ENCODE data around the gene PAM16. TPM values are rescaled to one million over a fixed set of nuclear protein-coding genes. Genes with fewer than 3 reads are reported as not detected.

PAM16 gene
- total RNA-seq, 4 donors from 2014 or later = 26.5 to 40.5 (median 29.2) TPM

DNA sequence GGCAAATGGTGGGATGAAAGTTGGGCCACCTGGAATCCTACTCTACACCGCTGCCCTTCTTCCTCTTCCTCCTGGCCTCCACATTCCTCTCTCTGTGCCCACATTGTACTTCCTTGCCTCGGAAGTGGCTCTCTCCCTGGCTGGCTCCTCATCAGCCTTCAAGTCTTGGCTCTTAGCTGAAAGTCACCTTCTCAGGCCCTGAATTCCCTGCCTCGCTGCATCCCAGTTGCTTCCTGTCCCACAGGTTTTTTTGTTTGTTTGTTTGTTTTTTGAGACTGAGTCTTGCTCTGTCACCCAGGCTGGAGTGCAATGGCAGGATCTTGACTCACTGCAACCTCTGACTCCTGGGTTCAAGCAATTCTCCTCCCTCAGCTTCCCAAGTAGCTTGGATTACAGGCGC lies 2.6 kb upstream of the PAM16 start:
- no peak for DNase-seq
- H3K27me3 ChIP-seq = no peaks in the 10 kb centered on the region
- intact Hi-C loops (cut with DNase I; ENCODE audit: low total_unique reads) = loop anchor here (10.0 kb wide), 1 partner anchor 741 kb away; the partner anchor contains the start of gene EEF2KMT
- no peak for TF ChIP-seq POLR2A (IDR thresholded peaks at IDR 0.05)
- TF ChIP-seq, protein P1, sequence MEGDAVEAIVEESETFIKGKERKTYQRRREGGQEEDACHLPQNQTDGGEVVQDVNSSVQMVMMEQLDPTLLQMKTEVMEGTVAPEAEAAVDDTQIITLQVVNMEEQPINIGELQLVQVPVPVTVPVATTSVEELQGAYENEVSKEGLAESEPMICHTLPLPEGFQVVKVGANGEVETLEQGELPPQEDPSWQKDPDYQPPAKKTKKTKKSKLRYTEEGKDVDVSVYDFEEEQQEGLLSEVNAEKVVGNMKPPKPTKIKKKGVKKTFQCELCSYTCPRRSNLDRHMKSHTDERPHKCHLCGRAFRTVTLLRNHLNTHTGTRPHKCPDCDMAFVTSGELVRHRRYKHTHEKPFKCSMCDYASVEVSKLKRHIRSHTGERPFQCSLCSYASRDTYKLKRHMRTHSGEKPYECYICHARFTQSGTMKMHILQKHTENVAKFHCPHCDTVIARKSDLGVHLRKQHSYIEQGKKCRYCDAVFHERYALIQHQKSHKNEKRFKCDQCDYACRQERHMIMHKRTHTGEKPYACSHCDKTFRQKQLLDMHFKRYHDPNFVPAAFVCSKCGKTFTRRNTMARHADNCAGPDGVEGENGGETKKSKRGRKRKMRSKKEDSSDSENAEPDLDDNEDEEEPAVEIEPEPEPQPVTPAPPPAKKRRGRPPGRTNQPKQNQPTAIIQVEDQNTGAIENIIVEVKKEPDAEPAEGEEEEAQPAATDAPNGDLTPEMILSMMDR (IDR thresholded peaks at IDR 0.05) = no peak
- TF ChIP-seq EP300 (IDR thresholded peaks at IDR 0.05; ENCODE audit: low read depth) = no peak
- no peak for TF ChIP-seq POLR2AphosphoS5 (IDR thresholded peaks at IDR 0.05)
- in situ Hi-C loops (cut with MboI; ENCODE audit: low pct_ligation_motif_present in 1 of 4, low pct_unique_long_range_greater_than_20kb in 1 of 4, low sequenced_read_pairs in 3 of 4) = loop anchor here in 2 of 4 donors (10.0 kb wide), 2 partner anchors 51 to 61 kb away; partner anchors contain the start of gene CORO7 (in 1 of the 2)
- H3K9me3 ChIP-seq = no peaks in the 10 kb centered on the region
- H3K4me3 ChIP-seq = no peak overlapping the region
- H3K36me3 ChIP-seq = no peaks in the 10 kb centered on the region
- H3K27ac ChIP-seq = no peak overlapping the region
- peaks cover 0 to 17% (median 15%) of the 10 kb centered on the region in 4 donors for H3K4me1 ChIP-seq
- WGBS, 2 donors (ENCODE audit: low coverage in 1 of 2) = 94 to 95% methylated on average over 3 to 4 of the region's 4 CpGs

GRCh38 chr16:4352843-4353242 lies 1.7 kb upstream of the PAM16 start:
- Histone ChIP-seq H3K36me3 (no peaks in the 10 kb centered on the region), H3K4me3 (no peak overlapping the region), H3K27me3 (no peaks in the 10 kb centered on the region), H3K4me1 (peaks cover 0 to 17% (median 15%) of the 10 kb centered on the region in 4 donors), H3K27ac (no peak overlapping the region), H3K9me3 (no peaks in the 10 kb centered on the region)
- TF ChIP-seq EP300 (IDR thresholded peaks at IDR 0.05; ENCODE audit: low read depth) = no peak
- TF ChIP-seq, protein P1 (IDR thresholded peaks at IDR 0.05) = no peak
- in situ Hi-C loops (cut with MboI; ENCODE audit: low pct_ligation_motif_present in 1 of 4, low pct_unique_long_range_greater_than_20kb in 1 of 4, low sequenced_read_pairs in 3 of 4) = loop anchor here in 2 of 4 donors (10.0 kb wide), 2 partner anchors 52 to 62 kb away; partner anchors contain the start of gene CORO7 (in 1 of the 2)
- intact Hi-C loops (cut with DNase I; ENCODE audit: low total_unique reads) = loop anchor here (10.0 kb wide), 1 partner anchor 742 kb away; the partner anchor contains the start of gene EEF2KMT
- 80 to 89% methylated on average over 1 to 5 of the region's 5 CpGs for WGBS, 2 donors (ENCODE audit: low coverage in 1 of 2)
- DNase-seq = no peak

DNA sequence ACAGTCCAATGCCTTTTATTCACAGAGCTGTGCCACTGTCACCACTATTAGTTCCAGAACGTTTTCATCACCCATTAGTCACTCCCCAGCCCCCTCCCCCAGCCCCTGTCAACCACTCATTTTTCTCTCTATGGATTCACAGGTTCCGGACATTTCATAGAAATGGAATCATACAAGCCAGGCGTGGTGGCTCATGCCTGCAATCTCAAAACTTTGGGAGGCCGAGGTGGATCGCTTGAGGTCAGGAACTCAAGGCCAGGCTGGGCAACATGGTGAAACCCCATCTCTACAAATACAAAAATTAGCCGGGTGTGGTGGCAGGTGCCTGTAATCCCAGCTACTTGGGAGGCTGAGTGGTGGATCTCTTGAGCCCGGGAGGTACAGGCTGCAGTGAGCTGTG lies 759 bp upstream of the PAM16 start:
- Histone ChIP-seq H3K9me3 (no peaks in the 10 kb centered on the region), H3K4me3 (no peak overlapping the region), H3K27ac (peak overlapping the region in 2 of 4 donors; percentile 93), H3K27me3 (no peaks in the 10 kb centered on the region), H3K36me3 (no peaks in the 10 kb centered on the region), H3K4me1 (peaks cover 0 to 17% (median 15%) of the 10 kb centered on the region in 4 donors)
- intact Hi-C loops (cut with DNase I; ENCODE audit: low total_unique reads) (loop anchor here (10.0 kb wide), 1 partner anchor 743 kb away; the partner anchor contains the start of gene EEF2KMT), in situ Hi-C loops (cut with MboI; ENCODE audit: low pct_ligation_motif_present in 1 of 4, low pct_unique_long_range_greater_than_20kb in 1 of 4, low sequenced_read_pairs in 3 of 4) (loop anchor here in 2 of 4 donors (10.0 kb wide), 2 partner anchors 53 to 63 kb away; partner anchors contain the start of gene CORO7 (in 1 of the 2))
- no peak for DNase-seq
- TF ChIP-seq EP300 (IDR thresholded peaks at IDR 0.05; ENCODE audit: low read depth) (no peak), POLR2AphosphoS5 (IDR thresholded peaks at IDR 0.05) (no peak), POLR2A (IDR thresholded peaks at IDR 0.05) (no peak)
- TF ChIP-seq, protein P1 (IDR thresholded peaks at IDR 0.05) = no peak
- WGBS, 2 donors (ENCODE audit: low coverage in 1 of 2) = 83 to 100% methylated on average over 1 to 7 of the region's 7 CpGs

DNA sequence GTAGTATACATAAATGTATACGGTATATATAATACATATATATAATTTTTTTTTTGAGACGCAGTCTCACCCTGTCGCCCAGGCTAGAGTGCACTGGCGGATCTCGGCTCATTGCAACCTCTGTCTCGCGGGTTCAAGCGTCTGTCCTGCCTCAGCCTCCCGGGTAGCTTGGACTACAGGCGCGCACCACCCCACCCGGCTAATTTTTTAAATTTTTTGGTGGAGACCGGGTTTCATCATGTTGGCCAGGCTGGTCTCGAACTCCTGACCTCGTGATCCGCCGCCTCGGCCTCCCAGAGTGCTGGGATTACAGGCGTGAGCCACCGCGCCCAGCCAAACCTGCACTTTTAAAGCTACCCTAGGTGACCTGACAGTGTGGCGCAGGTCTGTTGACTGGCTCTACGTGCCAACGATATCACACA lies 745 bp downstream of the PAM16 start:
- TF ChIP-seq, protein P1 (IDR thresholded peaks at IDR 0.05) = no peak
- no peak for TF ChIP-seq EP300 (IDR thresholded peaks at IDR 0.05; ENCODE audit: low read depth)
- no peak for TF ChIP-seq POLR2A (IDR thresholded peaks at IDR 0.05)
- no peak for TF ChIP-seq POLR2AphosphoS5 (IDR thresholded peaks at IDR 0.05)
- no peaks in the 10 kb centered on the region for H3K36me3 ChIP-seq
- peaks cover 0 to 24% (median 19%) of the 10 kb centered on the region in 4 donors for H3K4me1 ChIP-seq
- in situ Hi-C loops (cut with MboI; ENCODE audit: low pct_ligation_motif_present in 1 of 4, low pct_unique_long_range_greater_than_20kb in 1 of 4, low sequenced_read_pairs in 3 of 4) (loop anchor here in 2 of 4 donors (10.0 kb wide), 2 partner anchors 54 to 64 kb away; partner anchors contain the start of gene CORO7 (in 1 of the 2)), intact Hi-C loops (cut with DNase I; ENCODE audit: low total_unique reads) (loop anchor here (10.0 kb wide), 1 partner anchor 744 kb away; the partner anchor contains the start of gene EEF2KMT)
- H3K4me3 ChIP-seq = peak overlapping the region; percentile 82 to 100 (median 88)
- no peak for DNase-seq
- H3K27me3 ChIP-seq = no peaks in the 10 kb centered on the region
- WGBS, 2 donors (ENCODE audit: low coverage in 1 of 2) = 31 to 78% methylated on average over 1 to 24 of the region's 24 CpGs
- H3K27ac ChIP-seq = peak overlapping the region; percentile 87 to 94 (median 93)
- no peaks in the 10 kb centered on the region for H3K9me3 ChIP-seq
